ENCODE results near the gene TIMM23. TPM values are rescaled to one million over a fixed set of nuclear protein-coding genes. Genes with fewer than 3 reads are reported as not detected.

The TIMM23 gene
- total and polyA plus RNA-seq, 7 donors = 45.0 to 69.1 (median 66.8) TPM

GRCh38 chr10:46028584-46029460, 56.5 kb downstream of the TIMM23 start:
- TF ChIP-seq POLR2AphosphoS5 (IDR thresholded peaks at IDR 0.05) = no peak
- TF ChIP-seq, protein P1, sequence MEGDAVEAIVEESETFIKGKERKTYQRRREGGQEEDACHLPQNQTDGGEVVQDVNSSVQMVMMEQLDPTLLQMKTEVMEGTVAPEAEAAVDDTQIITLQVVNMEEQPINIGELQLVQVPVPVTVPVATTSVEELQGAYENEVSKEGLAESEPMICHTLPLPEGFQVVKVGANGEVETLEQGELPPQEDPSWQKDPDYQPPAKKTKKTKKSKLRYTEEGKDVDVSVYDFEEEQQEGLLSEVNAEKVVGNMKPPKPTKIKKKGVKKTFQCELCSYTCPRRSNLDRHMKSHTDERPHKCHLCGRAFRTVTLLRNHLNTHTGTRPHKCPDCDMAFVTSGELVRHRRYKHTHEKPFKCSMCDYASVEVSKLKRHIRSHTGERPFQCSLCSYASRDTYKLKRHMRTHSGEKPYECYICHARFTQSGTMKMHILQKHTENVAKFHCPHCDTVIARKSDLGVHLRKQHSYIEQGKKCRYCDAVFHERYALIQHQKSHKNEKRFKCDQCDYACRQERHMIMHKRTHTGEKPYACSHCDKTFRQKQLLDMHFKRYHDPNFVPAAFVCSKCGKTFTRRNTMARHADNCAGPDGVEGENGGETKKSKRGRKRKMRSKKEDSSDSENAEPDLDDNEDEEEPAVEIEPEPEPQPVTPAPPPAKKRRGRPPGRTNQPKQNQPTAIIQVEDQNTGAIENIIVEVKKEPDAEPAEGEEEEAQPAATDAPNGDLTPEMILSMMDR (IDR thresholded peaks at IDR 0.05) = peak in 3 of 4 experiments; percentile 33 to 46 (median 39)
- intact Hi-C loops (cut with DNase I) = loop anchor here (10.0 kb wide), 1 partner anchor 54 kb away; the partner anchor contains the start of gene TIMM23
- no peak for DNase-seq
- Histone ChIP-seq H3K36me3 (no peaks in the 10 kb centered on the region), H3K27ac (peak overlapping the region in 3 of 4 donors; percentile 91 to 93 (median 91)), H3K4me1 (peaks cover 0 to 61% (median 59%) of the 10 kb centered on the region in 4 donors), H3K9me3 (no peaks in the 10 kb centered on the region), H3K27me3 (no peaks in the 10 kb centered on the region), H3K4me3 (peak overlapping the region in 3 of 4 donors; percentile 74 to 87 (median 75))
- WGBS, 2 donors = 5 to 25% methylated on average over 6 of the region's 6 CpGs

GRCh38 chr10:46029461-46030030, 57.3 kb downstream of the TIMM23 start:
- TF ChIP-seq, protein P1 (IDR thresholded peaks at IDR 0.05) = no peak
- TF ChIP-seq EP300 (IDR thresholded peaks at IDR 0.05) (no peak), POLR2A (IDR thresholded peaks at IDR 0.05) (no peak), POLR2AphosphoS5 (IDR thresholded peaks at IDR 0.05) (no peak)
- H3K27ac ChIP-seq = peak overlapping the region; percentile 83 to 93 (median 91)
- H3K27me3 ChIP-seq = no peaks in the 10 kb centered on the region
- no peaks in the 10 kb centered on the region for H3K9me3 ChIP-seq
- peaks cover 0 to 53% (median 51%) of the 10 kb centered on the region in 4 donors for H3K4me1 ChIP-seq
- peak overlapping the region; percentile 49 to 87 (median 74) for H3K4me3 ChIP-seq
- 2 to 21% methylated on average over 6 of the region's 6 CpGs for WGBS, 2 donors
- intact Hi-C loops (cut with DNase I) = loop anchor here (5.0 to 10.0 kb wide), 2 partner anchors 55 to 73 kb away; partner anchors contain the start of gene TIMM23
- DNase-seq = no peak
- no peaks in the 10 kb centered on the region for H3K36me3 ChIP-seq

- intact Hi-C loops (cut with DNase I) = loop anchor here (5.0 kb wide), 1 partner anchor 72 kb away; no protein-coding TSS in a partner anchor
- 1 to 2% methylated on average over 59 of the region's 59 CpGs for WGBS, 2 donors
- H3K36me3 ChIP-seq = no peaks in the 10 kb centered on the region
- TF ChIP-seq POLR2AphosphoS5 (IDR thresholded peaks at IDR 0.05) = peak; percentile 52 to 92 (median 85)
- TF ChIP-seq, protein P1 (IDR thresholded peaks at IDR 0.05) = peak; percentile 33 to 79 (median 64)
- TF ChIP-seq POLR2A (IDR thresholded peaks at IDR 0.05) = peak; percentile 33 to 68
- no peak for TF ChIP-seq EP300 (IDR thresholded peaks at IDR 0.05)
- peak; percentile 99 for DNase-seq
- H3K27me3 ChIP-seq = no peaks in the 10 kb centered on the region
- peak within 1 kb of the TSS; percentile 49 to 87 (median 74) for H3K4me3 ChIP-seq
- H3K4me1 ChIP-seq = peaks cover 0 to 46% (median 44%) of the 10 kb centered on the region in 4 donors
- no peaks in the 10 kb centered on the region for H3K9me3 ChIP-seq
- H3K27ac ChIP-seq = peak within 1 kb of the TSS; percentile 83 to 93 (median 91)
Observed at GRCh38 chr10:46030091-46030937, 58.0 kb downstream of the TIMM23 start, which contains the start of gene NCOA4. Gene NCOA4, minus strand, starts transcription at chr10:46030623. Its CDS starts 13,943 bp downstream, at chr10:46016680.

Data from sigmoid colon (tissue), 7 donors.